Ishikawa (cell line): ENCODE results near the gene SLC35D2.

ENCODE experiments used
- CEBPB ChIP-seq: IDR thresholded peaks from 2 replicates; pipeline ENCODE4 v1.6.1; 2012
- CREB1 ChIP-seq: IDR thresholded peaks from 2 replicates; pipeline ENCODE4 v1.6.1; 2012; ENCODE audit warnings: low read depth
- EGR1 ChIP-seq: IDR thresholded peaks from 2 replicates; pipeline ENCODE4 v1.6.1; 2012
- EP300 ChIP-seq: IDR thresholded peaks from 2 replicates; pipeline ENCODE4 v1.6.1; 2012; ENCODE audit warnings: borderline replicate concordance
- FOXM1 ChIP-seq: IDR thresholded peaks from 2 replicates; pipeline ENCODE4 v1.6.1; 2012; ENCODE audit warnings: low read depth, borderline replicate concordance
- NFIC ChIP-seq: IDR thresholded peaks from 2 replicates; pipeline ENCODE4 v1.6.1; 2012
- RAD21 ChIP-seq: IDR thresholded peaks from 2 replicates; pipeline ENCODE4 v1.6.1; 2012; ENCODE audit warnings: low read depth
- TAF1 ChIP-seq: IDR thresholded peaks from 2 replicates; pipeline ENCODE4 v1.6.1; 2012; ENCODE audit warnings: low read depth, mild to moderate bottlenecking
- TCF12 ChIP-seq: IDR thresholded peaks from 2 replicates; pipeline ENCODE4 v1.6.1; 2012; ENCODE audit warnings: low read depth
- TEAD4 ChIP-seq: IDR thresholded peaks from 2 replicates; pipeline ENCODE4 v1.6.1; 2012
- YY1 ChIP-seq: IDR thresholded peaks from 2 replicates; pipeline ENCODE4 v1.6.1; 2012; ENCODE audit warnings: low read depth
- ZBTB7A ChIP-seq: IDR thresholded peaks from 2 replicates; pipeline ENCODE4 v1.6.1; 2012; ENCODE audit warnings: low read depth
- TF ChIP-seq, protein P1 (sequence below): IDR thresholded peaks from 2 replicates; pipeline ENCODE4 v1.6.1; 2012; ENCODE audit warnings: low read depth, mild to moderate bottlenecking
- TF ChIP-seq, protein P2 (sequence below): IDR thresholded peaks from 2 replicates; pipeline ENCODE4 v1.6.1; 2012
- TF ChIP-seq, protein P3 (sequence below): IDR thresholded peaks from 2 replicates; pipeline ENCODE4 v1.6.1; 2012

SLC35D2 gene

DNA sequence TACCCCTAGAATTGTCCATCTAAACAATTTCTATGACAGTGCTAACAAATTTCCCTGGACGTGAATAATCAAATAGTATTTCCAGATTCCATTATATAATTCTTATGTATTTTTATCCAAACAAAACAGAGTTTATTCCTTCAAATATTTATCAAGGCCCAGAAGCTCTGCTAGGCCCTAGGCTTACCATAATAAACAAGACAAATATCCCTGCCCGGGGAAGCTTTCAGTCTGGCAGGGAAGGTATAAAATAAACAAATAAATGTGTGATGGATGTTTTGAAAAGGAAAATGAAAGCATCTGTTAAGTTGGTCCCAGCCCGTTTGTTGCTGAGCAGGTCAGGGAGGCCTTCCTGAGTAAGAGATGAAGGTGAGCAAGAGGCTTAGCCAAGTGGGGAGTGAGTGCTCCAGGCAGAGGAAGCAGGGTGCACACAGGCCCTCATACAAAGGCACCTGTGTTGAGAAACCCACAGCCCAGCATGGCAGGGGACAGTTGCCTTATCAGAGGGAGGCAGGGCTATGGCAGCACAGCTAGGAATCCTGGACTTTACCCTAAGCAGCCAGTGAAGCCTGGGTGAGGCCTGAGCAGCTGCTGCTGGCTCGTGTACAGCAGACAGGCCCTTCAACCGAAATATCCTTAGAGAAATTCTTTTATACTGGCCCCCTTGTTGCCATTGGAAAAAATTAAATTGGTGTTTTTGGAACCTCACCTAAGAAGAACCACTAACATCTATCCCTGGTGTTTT is 7.7 kb upstream of the SLC35D2 start:
- TF ChIP-seq ZBTB7A (no peak), TEAD4 (no peak), EGR1 (no peak), CREB1 (no peak), CEBPB (no peak), EP300 (no peak)
- TF ChIP-seq, protein P1, sequence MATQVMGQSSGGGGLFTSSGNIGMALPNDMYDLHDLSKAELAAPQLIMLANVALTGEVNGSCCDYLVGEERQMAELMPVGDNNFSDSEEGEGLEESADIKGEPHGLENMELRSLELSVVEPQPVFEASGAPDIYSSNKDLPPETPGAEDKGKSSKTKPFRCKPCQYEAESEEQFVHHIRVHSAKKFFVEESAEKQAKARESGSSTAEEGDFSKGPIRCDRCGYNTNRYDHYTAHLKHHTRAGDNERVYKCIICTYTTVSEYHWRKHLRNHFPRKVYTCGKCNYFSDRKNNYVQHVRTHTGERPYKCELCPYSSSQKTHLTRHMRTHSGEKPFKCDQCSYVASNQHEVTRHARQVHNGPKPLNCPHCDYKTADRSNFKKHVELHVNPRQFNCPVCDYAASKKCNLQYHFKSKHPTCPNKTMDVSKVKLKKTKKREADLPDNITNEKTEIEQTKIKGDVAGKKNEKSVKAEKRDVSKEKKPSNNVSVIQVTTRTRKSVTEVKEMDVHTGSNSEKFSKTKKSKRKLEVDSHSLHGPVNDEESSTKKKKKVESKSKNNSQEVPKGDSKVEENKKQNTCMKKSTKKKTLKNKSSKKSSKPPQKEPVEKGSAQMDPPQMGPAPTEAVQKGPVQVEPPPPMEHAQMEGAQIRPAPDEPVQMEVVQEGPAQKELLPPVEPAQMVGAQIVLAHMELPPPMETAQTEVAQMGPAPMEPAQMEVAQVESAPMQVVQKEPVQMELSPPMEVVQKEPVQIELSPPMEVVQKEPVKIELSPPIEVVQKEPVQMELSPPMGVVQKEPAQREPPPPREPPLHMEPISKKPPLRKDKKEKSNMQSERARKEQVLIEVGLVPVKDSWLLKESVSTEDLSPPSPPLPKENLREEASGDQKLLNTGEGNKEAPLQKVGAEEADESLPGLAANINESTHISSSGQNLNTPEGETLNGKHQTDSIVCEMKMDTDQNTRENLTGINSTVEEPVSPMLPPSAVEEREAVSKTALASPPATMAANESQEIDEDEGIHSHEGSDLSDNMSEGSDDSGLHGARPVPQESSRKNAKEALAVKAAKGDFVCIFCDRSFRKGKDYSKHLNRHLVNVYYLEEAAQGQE: no peak

DNA sequence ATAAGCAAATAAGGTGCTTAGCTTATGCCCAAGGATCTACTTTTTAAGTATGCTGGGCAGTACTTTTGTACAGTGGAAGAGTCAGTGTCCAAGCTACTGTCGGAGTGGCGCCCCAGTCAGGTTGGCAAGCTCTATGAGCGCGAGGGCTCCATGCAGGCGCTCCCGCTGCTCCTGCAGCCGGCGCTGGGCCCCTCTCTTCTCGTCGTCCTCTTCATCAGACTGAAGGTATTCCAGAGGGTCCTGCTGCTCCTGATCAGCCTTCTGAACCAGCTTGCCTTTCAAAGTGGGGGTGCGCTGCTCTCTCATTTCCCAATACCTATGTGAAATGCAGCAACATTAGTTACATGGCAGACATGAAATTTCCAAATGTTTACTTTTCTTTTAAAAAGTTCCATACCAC is 4.6 kb upstream of the SLC35D2 start:
- no peak for TF ChIP-seq TAF1
- TF ChIP-seq CEBPB: no peak
- no peak for TF ChIP-seq TEAD4
- TF ChIP-seq, protein P1: no peak
- TF ChIP-seq, protein P2, sequence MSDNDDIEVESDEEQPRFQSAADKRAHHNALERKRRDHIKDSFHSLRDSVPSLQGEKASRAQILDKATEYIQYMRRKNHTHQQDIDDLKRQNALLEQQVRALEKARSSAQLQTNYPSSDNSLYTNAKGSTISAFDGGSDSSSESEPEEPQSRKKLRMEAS: no peak
- no peak for TF ChIP-seq ZBTB7A
- no peak for TF ChIP-seq FOXM1

DNA sequence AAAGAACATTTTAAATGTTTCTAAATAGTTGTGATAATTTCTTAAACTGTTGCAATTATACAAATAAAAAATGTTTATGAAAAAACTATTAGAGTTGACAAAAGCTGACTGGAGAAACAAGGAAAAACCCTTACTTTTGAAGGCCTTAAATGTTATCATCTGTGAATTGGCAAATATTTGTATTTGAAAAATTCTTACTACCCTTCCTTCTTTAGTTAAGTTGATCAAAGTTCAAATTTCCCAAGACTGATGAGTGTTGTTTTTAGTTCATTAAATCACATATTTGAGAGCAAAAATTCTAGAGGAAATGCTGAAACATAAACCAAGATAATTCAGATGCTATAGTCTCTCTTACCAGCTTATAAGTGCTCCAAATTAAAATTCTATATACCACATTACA is 2.6 kb upstream of the SLC35D2 start:
- TF ChIP-seq, protein P2: no peak
- TF ChIP-seq, protein P1: no peak
- TF ChIP-seq TAF1 (no peak), TCF12 (no peak), ZBTB7A (no peak), EGR1 (no peak), YY1 (no peak), CEBPB (no peak), EP300 (no peak), CREB1 (no peak), RAD21 (no peak), FOXM1 (no peak), NFIC (no peak), TEAD4 (no peak)
- TF ChIP-seq, protein P3, sequence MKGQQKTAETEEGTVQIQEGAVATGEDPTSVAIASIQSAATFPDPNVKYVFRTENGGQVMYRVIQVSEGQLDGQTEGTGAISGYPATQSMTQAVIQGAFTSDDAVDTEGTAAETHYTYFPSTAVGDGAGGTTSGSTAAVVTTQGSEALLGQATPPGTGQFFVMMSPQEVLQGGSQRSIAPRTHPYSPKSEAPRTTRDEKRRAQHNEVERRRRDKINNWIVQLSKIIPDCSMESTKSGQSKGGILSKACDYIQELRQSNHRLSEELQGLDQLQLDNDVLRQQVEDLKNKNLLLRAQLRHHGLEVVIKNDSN: no peak

DNA sequence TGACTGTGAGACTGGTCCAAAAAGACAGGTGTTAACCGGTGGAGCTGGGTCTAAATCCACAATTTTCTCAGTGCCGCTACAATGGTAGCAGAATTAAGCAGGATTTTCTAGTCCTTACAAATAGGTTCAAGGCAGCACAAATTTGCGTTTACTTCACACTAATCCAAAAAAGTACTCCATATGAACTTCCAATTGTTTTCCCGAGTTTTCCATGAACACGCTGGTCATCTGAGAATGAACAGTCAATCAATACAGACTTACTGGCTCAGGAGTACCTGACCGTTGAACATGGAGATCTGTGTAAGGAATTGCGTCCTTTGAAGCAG is 709 bp downstream of the SLC35D2 start:
- no peak for TF ChIP-seq EGR1
- no peak for TF ChIP-seq EP300
- TF ChIP-seq NFIC: no peak

DNA sequence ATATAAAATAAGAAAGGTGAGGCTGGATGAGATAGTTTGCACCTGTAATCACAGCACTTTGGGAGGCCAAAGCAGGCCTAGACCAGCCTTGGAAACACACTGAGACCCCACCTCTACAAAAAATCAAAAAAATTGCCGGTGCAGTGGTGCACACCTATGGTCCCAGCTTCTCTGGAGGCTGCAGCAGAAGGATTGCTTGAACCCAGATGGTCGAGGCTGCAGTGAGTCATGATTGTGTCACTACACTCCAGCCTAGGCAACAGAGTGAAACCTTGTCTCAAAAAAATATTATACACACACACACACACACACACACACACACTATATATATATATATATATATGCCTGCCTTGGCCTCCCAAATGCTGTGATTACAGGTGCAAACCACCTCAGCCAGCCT is 1.3 kb downstream of the SLC35D2 start:
- TF ChIP-seq TEAD4 (no peak), NFIC (no peak), TCF12 (no peak), TAF1 (no peak), RAD21 (no peak), EGR1 (no peak), YY1 (no peak), CEBPB (no peak), EP300 (no peak), ZBTB7A (no peak), CREB1 (no peak), FOXM1 (no peak)
- TF ChIP-seq, protein P3: no peak
- TF ChIP-seq, protein P2: no peak
- TF ChIP-seq, protein P1: no peak
